Smooth muscle cell (in vitro differentiated cells): ENCODE data around the gene STRBP. TPM values are rescaled to one million over a fixed set of nuclear protein-coding genes. Genes with fewer than 3 reads are reported as not detected.

Experiments
- DNase-seq: peaks from one replicate; lab custom pipeline; 2025; ENCODE audit not compliant: unreplicated experiment; lab: John Stamatoyannopoulos, UW
- H2AFZ ChIP-seq: fragments of 200-600 bp; sonication (generic); 2 replicates; pipeline ENCODE4 v1.6.0; 2016; ENCODE audit warnings: antibody characterized with exemption, low read depth, mild to moderate bottlenecking
- H3F3A ChIP-seq: fragments of 200-600 bp; sonication (generic); 2 replicates; pipeline ENCODE4 v1.6.0; 2017; ENCODE audit warnings: antibody characterized with exemption, low read depth
- H3K27ac ChIP-seq: fragments of 200-600 bp; sonication (generic); 2 replicates; pipeline ENCODE4 v1.5.1; 2016; ENCODE audit warnings: low read depth, mild to moderate bottlenecking
- H3K27me3 ChIP-seq: fragments of 200-600 bp; sonication (generic); 2 replicates; pipeline ENCODE4 v1.6.1; 2016; ENCODE audit warnings: low read depth, mild to moderate bottlenecking
- H3K36me3 ChIP-seq: fragments of 200-600 bp; sonication (generic); 2 replicates; pipeline ENCODE4 v1.5.1; 2016; ENCODE audit warnings: low read depth
- H3K4me1 ChIP-seq: fragments of 200-600 bp; sonication (generic); 2 replicates; pipeline ENCODE4 v1.5.1; 2016; ENCODE audit warnings: low read depth
- H3K4me2 ChIP-seq: fragments of 200-600 bp; sonication (generic); 2 replicates; pipeline ENCODE4 v1.6.0; 2016; ENCODE audit warnings: mild to moderate bottlenecking
- H3K4me3 ChIP-seq: fragments of 200-600 bp; sonication (generic); 2 replicates; pipeline ENCODE4 v1.5.1; 2016; ENCODE audit warnings: mild to moderate bottlenecking
- H3K79me2 ChIP-seq: fragments of 200-600 bp; sonication (generic); 2 replicates; pipeline ENCODE4 v1.6.0; 2016; ENCODE audit warnings: low read depth, mild to moderate bottlenecking
- H3K9ac ChIP-seq: fragments of 200-600 bp; sonication (generic); 2 replicates; pipeline ENCODE4 v1.6.0; 2016; ENCODE audit warnings: low read depth
- H3K9me3 ChIP-seq: fragments of 200-600 bp; sonication (generic); replicated peaks from 2 replicates; pipeline ENCODE4 v1.5.1; 2016; ENCODE audit warnings: low read depth
- H4K20me1 ChIP-seq: fragments of 200-600 bp; sonication (generic); 2 replicates; pipeline ENCODE4 v1.6.0; 2016; ENCODE audit warnings: low read depth
- WGBS: methylation state at CpG from one replicate; pipeline ENCODE4 v1.1.7; 2016; ENCODE audit warnings: low lambda C conversion rate; 5-methylcytosine and 5-hydroxymethylcytosine counted together
- polyA plus RNA-seq: library from polyadenylated mRNA; unstranded; fragments of >200 nt; fragmentation: Nextera tagmentation; extraction: Ambion mirVana; gene quantifications from 2 replicates; pipeline ENCODE4 v1.2.1, GENCODE V29; 2016
- total RNA-seq: library from RNA; depleted of rRNA; stranded (reverse); fragments of >200 nt; gene quantifications from 2 replicates; pipeline ENCODE4 v1.2.3, GENCODE V29; 2014
- TF ChIP-seq, protein P1 (sequence below): fragments of 200-600 bp; sonication (generic); IDR thresholded peaks from 2 replicates; pipeline ENCODE4 v1.5.1; 2017; ENCODE audit warnings: borderline replicate concordance, mild to moderate bottlenecking, antibody characterized with exemption; ENCODE audit not compliant: insufficient read depth, poor library complexity, severe bottlenecking

The STRBP gene
- total and polyA plus RNA-seq, 2 experiments from 2014 or later: 6.6 to 11.9 TPM

DNA sequence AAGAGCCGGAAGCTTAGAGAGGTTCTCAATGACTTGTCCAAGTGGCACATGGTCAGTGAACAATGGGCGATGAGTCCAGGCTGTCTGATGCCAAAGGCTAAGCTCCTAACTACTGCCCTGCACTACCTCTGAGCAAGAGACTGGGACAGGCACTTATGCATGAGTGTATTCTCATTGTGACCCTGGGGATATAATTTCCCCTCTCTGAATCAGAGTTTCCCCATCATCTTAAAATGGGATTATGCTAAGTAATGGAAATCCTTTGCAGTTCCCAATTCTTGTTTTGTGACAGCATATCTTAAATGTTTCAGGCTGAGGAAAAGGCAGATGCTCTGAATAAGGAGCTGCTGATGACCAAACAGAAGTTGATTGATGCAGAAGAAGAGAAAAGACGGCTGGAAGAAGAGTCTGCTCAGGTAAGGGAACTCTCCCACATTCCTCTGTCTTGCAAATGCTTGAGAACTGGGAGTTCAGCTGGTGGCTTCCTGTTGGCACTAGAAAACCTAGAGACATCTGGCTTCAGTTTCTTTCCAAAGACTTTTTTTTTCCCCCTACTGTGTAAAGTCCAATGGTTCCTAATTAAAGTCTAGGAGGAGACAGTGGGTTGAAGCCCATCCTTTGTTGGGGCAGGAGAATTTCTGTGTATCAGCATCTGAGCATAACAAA is 170.8 kb downstream of the STRBP start:
- Histone ChIP-seq H3K9ac (no peak overlapping the region), H3K4me2 (no peak overlapping the region), H2AFZ (no peak overlapping the region), H3K36me3 (peaks cover 21% of the 10 kb centered on the region), H3K27me3 (no peaks in the 10 kb centered on the region), H3K4me1 (peaks cover 6% of the 10 kb centered on the region), H3K27ac (no peak overlapping the region), H3K9me3 (no peaks in the 10 kb centered on the region), H3K4me3 (no peak overlapping the region), H4K20me1 (no peaks in the 10 kb centered on the region), H3K79me2 (no peaks in the 10 kb centered on the region), H3F3A (no peaks in the 10 kb centered on the region)
- no peak for DNase-seq
- TF ChIP-seq, protein P1, sequence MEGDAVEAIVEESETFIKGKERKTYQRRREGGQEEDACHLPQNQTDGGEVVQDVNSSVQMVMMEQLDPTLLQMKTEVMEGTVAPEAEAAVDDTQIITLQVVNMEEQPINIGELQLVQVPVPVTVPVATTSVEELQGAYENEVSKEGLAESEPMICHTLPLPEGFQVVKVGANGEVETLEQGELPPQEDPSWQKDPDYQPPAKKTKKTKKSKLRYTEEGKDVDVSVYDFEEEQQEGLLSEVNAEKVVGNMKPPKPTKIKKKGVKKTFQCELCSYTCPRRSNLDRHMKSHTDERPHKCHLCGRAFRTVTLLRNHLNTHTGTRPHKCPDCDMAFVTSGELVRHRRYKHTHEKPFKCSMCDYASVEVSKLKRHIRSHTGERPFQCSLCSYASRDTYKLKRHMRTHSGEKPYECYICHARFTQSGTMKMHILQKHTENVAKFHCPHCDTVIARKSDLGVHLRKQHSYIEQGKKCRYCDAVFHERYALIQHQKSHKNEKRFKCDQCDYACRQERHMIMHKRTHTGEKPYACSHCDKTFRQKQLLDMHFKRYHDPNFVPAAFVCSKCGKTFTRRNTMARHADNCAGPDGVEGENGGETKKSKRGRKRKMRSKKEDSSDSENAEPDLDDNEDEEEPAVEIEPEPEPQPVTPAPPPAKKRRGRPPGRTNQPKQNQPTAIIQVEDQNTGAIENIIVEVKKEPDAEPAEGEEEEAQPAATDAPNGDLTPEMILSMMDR: no peak
- 98% methylated on average over 3 of the region's 3 CpGs for WGBS

DNA sequence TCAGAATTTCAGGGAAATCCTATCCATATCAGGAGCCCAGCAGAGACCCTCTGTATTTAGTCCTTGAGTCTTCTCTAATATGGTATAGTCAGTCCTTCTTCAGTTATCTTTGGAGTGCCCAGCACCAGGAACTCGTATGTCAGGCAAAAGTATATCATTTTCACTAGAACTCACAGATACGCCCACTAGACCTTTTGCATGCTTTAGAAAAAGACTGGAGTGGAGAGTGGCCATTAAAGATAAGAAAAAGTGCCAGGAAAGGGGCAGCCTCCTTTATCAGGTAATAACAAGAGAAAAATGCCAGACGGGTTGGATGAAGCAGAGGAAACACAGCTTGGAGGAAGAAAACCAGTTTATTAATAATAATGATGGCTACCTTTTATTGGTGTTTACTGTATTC is 171.4 kb downstream of the STRBP start:
- H3K9me3 ChIP-seq: no peaks in the 10 kb centered on the region
- no peak for DNase-seq
- peaks cover 21% of the 10 kb centered on the region for H3K36me3 ChIP-seq
- no peaks in the 10 kb centered on the region for H3K27me3 ChIP-seq
- peaks cover 6% of the 10 kb centered on the region for H3K4me1 ChIP-seq
- H3K4me2 ChIP-seq: no peak overlapping the region
- H4K20me1 ChIP-seq: no peaks in the 10 kb centered on the region
- WGBS: 61% methylated on average over 3 of the region's 3 CpGs
- no peak overlapping the region for H2AFZ ChIP-seq
- H3K4me3 ChIP-seq: no peak overlapping the region
- no peak overlapping the region for H3K9ac ChIP-seq
- TF ChIP-seq, protein P1: no peak
- H3K27ac ChIP-seq: no peak overlapping the region
- H3F3A ChIP-seq: no peaks in the 10 kb centered on the region
- no peaks in the 10 kb centered on the region for H3K79me2 ChIP-seq

DNA sequence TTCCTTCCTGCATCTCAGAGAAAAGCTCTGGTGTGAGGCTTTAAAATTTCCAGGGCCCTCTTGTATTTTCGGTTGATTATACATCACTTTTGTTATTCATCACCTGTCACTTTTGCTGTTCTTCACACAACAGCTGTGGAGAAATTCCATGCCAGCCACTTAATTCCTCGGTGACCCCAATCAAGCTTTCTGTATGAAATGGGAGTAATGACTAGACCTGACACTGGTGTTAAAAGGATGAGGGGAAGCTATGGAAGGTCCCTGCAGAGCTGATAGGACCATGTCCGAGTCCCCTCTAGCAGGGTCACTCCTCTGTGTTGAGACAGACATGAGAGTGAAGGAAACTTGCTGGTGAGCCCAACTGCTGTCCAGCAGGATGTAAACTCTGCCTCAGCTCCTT is 175.2 kb downstream of the STRBP start:
- H3K9ac ChIP-seq: no peak overlapping the region
- peaks cover 12% of the 10 kb centered on the region for H3K36me3 ChIP-seq
- no peaks in the 10 kb centered on the region for H4K20me1 ChIP-seq
- no peaks in the 10 kb centered on the region for H3K27me3 ChIP-seq
- TF ChIP-seq, protein P1: no peak
- no peak overlapping the region for H3K27ac ChIP-seq
- H3K4me1 ChIP-seq: peaks cover 6% of the 10 kb centered on the region
- H3K4me2 ChIP-seq: no peak overlapping the region
- 96% methylated on average over 3 of the region's 3 CpGs for WGBS
- no peaks in the 10 kb centered on the region for H3K79me2 ChIP-seq
- DNase-seq: no peak
- H2AFZ ChIP-seq: no peak overlapping the region
- no peaks in the 10 kb centered on the region for H3F3A ChIP-seq
- H3K4me3 ChIP-seq: no peak overlapping the region
- H3K9me3 ChIP-seq: no peaks in the 10 kb centered on the region

DNA sequence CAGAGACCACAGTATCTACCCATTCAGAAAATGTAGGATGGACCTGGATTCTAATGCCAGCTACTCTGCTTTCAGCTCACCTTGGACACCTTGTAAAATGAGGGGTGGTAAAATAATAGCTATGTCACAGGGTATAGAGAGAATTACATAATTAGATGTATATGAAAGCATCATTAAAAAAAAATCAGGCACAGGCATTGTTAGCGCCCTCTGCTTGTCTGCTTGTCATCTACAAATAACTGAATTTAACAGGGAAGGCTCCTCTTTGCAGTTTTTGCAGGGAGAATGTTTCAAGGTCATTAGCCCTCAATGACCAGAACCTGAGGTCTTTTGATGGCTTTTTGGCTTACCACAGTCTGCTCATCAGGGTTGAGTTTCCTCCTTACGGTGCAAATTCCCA is 176.9 kb downstream of the STRBP start:
- H3K27ac ChIP-seq: no peak overlapping the region
- H3K4me3 ChIP-seq: no peak overlapping the region
- no peak for DNase-seq
- no peak overlapping the region for H2AFZ ChIP-seq
- no peaks in the 10 kb centered on the region for H3K27me3 ChIP-seq
- H4K20me1 ChIP-seq: no peaks in the 10 kb centered on the region
- H3F3A ChIP-seq: no peaks in the 10 kb centered on the region
- H3K9ac ChIP-seq: no peak overlapping the region
- H3K36me3 ChIP-seq: peaks cover 5% of the 10 kb centered on the region
- no peak overlapping the region for H3K4me2 ChIP-seq
- no peaks in the 10 kb centered on the region for H3K79me2 ChIP-seq
- TF ChIP-seq, protein P1: no peak
- 96% methylated on average over 2 of the region's 2 CpGs for WGBS
- H3K9me3 ChIP-seq: no peaks in the 10 kb centered on the region
- no peaks in the 10 kb centered on the region for H3K4me1 ChIP-seq
